HEK293 (cell line): ENCODE measurements around the gene DR1.

Experiments used
- CTCF ChIP-seq: fragments of 450-650 bp; formaldehyde crosslinking; IDR thresholded peaks from 2 replicates; pipeline ENCODE4 v1.5.1; 2016; ENCODE audit warnings: missing biosample characterization, missing genetic modification characterization
- KLF1 ChIP-seq: fragments of 450-650 bp; formaldehyde crosslinking; IDR thresholded peaks from 2 replicates; pipeline ENCODE4 v1.5.1; 2016; ENCODE audit warnings: missing biosample characterization, missing genetic modification characterization
- PBX3 ChIP-seq: sonication (generic); formaldehyde crosslinking; IDR thresholded peaks from 2 replicates; pipeline ENCODE4 v1.8.1; 2022; ENCODE audit warnings: mild to moderate bottlenecking, moderate library complexity, missing genetic modification reagents
- ZBTB17 ChIP-seq: fragments of 450-650 bp; formaldehyde crosslinking; IDR thresholded peaks from 2 replicates; pipeline ENCODE4 v1.5.1; 2016; ENCODE audit warnings: missing biosample characterization, missing genetic modification characterization
- ZNF23 ChIP-seq: fragments of 450-650 bp; formaldehyde crosslinking; IDR thresholded peaks from 2 replicates; pipeline ENCODE4 v1.5.1; 2016; ENCODE audit warnings: missing biosample characterization, missing genetic modification characterization, borderline replicate concordance
- ZNF37A ChIP-seq: fragments of 450-650 bp; IDR thresholded peaks from 2 replicates; pipeline ENCODE4 v1.5.1; 2018; ENCODE audit warnings: missing biosample characterization, missing genetic modification characterization
- ZNF548 ChIP-seq: fragments of 450-650 bp; formaldehyde crosslinking; IDR thresholded peaks from 2 replicates; pipeline ENCODE4 v1.5.1; 2016; ENCODE audit warnings: missing biosample characterization, missing genetic modification characterization
- ZNF558 ChIP-seq: fragments of 450-650 bp; formaldehyde crosslinking; IDR thresholded peaks from 2 replicates; pipeline ENCODE4 v1.5.1; 2016; ENCODE audit warnings: missing biosample characterization, missing genetic modification characterization
- ZNF658 ChIP-seq: fragments of 450-650 bp; formaldehyde crosslinking; IDR thresholded peaks from 2 replicates; pipeline ENCODE4; 2016; ENCODE audit warnings: missing biosample characterization, missing genetic modification characterization
- TF ChIP-seq, protein P1 (sequence below): fragments of 450-650 bp; formaldehyde crosslinking; IDR thresholded peaks from 2 replicates; pipeline ENCODE4 v1.5.1; 2016; ENCODE audit warnings: missing biosample characterization, missing genetic modification characterization, low read depth

- TF ChIP-seq CTCF (tag by site-specific recombination) = no peak
- TF ChIP-seq ZBTB17 (tag by site-specific recombination) = no peak
- TF ChIP-seq ZNF37A = no peak
- TF ChIP-seq ZNF658 (tag by site-specific recombination) = no peak
- no peak for TF ChIP-seq ZNF23 (tag by site-specific recombination)
- no peak for TF ChIP-seq PBX3 (CRISPR knock-in tag)
- no peak for TF ChIP-seq KLF1 (tag by site-specific recombination)
- no peak for TF ChIP-seq ZNF558 (tag by site-specific recombination)
- no peak for TF ChIP-seq ZNF548 (tag by site-specific recombination)
- TF ChIP-seq, protein P1, sequence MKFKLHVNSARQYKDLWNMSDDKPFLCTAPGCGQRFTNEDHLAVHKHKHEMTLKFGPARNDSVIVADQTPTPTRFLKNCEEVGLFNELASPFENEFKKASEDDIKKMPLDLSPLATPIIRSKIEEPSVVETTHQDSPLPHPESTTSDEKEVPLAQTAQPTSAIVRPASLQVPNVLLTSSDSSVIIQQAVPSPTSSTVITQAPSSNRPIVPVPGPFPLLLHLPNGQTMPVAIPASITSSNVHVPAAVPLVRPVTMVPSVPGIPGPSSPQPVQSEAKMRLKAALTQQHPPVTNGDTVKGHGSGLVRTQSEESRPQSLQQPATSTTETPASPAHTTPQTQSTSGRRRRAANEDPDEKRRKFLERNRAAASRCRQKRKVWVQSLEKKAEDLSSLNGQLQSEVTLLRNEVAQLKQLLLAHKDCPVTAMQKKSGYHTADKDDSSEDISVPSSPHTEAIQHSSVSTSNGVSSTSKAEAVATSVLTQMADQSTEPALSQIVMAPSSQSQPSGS (tag by site-specific recombination) = no peak
Measured at GRCh38 chr1:93350875-93351274, 5.2 kb downstream of the DR1 start.
